Cardiac fibroblast (primary cell): ENCODE results near the gene ALG11.
"Not testable (repeated sequence)": the region's sequence is repeated elsewhere in the genome, so short reads cannot be mapped to it uniquely, and the experiment has no call there.

Experiments used
- DNase-seq, 2 donors: peaks; one replicate each; pipeline versions ENCODE4 v3.0.0 to v3.0.0-alpha.2; 2010; ENCODE audit warnings: low read depth in 2 of 2
- H3K4me3 ChIP-seq, 2 donors: replicated peaks in 1 of 2; 1 replicate in 1 of 2; 2 replicates in 1 of 2; pipeline ENCODE4 v1.5.1; 2011; ENCODE audit warnings: low read depth in 2 of 2, low read length in 2 of 2, mild to moderate bottlenecking in 2 of 2, moderate library complexity in 1 of 2
- TF ChIP-seq, protein P1 (sequence below): IDR thresholded peaks from one replicate; pipeline ENCODE4 v1.5.1; 2011; ENCODE audit warnings: low read depth, mild to moderate bottlenecking, low read length, inconsistent platforms

Gene ALG11

DNA sequence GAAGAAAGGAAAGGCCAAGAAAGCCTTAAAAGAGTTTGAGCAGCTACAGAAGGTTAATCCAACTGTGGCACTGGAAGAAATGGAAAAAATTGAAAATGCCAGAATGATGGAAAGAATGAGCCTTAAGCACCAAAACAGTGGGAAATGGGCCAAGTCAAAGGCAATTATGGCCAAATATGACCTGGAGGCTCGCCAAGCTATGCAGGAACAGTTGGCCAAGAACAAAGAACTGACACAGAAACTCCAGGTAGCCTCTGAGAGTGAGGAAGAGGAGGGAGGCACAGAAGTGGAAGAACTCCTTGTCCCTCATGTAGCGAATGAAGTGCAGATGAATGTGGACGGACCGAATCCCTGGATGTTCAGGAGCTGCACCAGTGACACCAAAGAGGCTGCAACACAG, 17.4 kb downstream of the ALG11 start:
- DNase-seq: no peak
- H3K4me3 ChIP-seq: no peak overlapping the region
- TF ChIP-seq, protein P1, sequence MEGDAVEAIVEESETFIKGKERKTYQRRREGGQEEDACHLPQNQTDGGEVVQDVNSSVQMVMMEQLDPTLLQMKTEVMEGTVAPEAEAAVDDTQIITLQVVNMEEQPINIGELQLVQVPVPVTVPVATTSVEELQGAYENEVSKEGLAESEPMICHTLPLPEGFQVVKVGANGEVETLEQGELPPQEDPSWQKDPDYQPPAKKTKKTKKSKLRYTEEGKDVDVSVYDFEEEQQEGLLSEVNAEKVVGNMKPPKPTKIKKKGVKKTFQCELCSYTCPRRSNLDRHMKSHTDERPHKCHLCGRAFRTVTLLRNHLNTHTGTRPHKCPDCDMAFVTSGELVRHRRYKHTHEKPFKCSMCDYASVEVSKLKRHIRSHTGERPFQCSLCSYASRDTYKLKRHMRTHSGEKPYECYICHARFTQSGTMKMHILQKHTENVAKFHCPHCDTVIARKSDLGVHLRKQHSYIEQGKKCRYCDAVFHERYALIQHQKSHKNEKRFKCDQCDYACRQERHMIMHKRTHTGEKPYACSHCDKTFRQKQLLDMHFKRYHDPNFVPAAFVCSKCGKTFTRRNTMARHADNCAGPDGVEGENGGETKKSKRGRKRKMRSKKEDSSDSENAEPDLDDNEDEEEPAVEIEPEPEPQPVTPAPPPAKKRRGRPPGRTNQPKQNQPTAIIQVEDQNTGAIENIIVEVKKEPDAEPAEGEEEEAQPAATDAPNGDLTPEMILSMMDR: no peak

DNA sequence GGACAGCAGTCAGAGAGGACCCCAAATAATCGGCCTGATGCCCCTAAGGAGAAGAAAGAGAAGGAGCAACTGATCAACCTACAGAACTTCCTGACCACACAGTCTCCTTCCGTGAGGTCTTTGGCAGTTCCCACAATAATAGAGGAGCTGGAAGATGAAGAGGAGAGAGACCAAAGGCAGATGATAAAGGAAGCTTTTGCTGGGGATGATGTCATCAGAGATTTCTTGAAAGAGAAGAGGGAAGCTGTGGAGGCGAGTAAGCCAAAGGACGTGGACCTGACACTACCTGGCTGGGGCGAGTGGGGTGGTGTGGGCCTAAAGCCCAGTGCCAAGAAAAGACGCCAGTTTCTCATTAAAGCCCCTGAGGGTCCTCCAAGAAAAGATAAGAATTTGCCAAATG, 18.2 kb downstream of the ALG11 start:
- DNase-seq, H3K4me3 ChIP-seq: not testable (repeated sequence)

DNA sequence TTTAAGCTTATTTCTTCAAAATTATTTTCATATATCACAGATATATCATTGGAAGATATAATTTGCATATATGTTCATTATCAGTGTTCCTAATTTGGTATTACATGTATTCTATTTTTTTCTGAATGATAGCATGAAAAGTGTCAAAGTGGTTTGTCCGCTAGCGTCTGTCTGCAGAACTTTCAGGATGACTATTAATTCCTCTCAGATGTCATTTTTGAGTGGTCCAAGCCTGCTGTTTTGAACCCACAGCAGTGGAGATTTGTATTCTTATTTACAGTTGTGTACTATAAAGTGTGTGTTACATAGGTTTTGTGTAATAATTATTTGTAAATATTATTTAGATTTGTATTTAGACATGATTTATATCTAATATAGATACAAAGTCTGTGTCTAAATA, 20.8 kb downstream of the ALG11 start:
- no peak for DNase-seq
- H3K4me3 ChIP-seq: no peak overlapping the region
- TF ChIP-seq, protein P1: no peak

DNA sequence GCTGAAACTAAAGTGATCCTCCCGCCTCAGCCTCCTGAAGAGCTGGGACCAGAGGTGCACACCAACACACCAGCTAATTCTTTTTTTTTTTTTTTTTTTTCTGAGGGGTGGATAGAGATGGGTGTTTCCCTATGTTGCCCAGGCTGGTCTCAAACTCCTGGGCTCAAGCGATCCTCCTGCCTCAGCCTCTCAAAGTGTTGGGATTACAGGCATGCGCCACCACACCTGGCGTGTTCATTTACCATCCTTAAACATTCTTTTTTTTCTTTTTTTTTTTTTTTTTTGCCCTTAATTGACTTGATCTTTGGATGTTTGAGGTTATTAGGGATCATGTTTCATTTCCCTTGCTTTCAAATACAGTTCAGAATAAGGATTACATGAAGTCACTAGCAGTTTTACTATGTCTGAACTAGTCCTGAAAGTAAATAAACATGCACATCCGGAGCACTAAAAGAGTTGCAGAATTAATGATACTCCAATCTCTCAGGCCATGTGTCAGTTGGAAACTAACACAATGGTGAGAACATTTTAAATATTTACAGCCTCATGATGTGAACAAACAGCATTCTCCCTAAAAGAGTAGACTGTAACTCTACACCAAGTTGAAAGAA, 22.5 kb downstream of the ALG11 start:
- DNase-seq: no peak
- H3K4me3 ChIP-seq: no peak overlapping the region
- TF ChIP-seq, protein P1: no peak

DNA sequence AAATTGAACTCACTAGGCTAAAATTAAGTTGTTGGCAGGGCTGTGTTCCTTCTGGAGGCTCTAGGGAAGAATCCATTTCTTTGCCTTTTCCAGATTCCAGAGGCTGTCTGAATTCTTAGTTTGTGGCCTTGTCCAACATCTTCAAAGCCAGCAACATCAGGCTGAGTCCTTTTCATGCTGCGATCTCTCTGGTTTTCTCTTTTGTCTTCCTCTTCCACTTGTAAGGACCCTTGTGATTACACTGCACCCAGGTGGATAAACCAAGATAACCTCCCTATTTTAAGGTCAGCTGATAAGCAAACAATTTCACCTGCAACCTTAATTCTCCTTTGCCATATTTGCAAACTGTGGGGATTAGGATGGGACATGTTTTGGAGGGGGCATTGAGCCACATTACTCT, 23.8 kb downstream of the ALG11 start:
- TF ChIP-seq, protein P1: no peak
- H3K4me3 ChIP-seq: no peak overlapping the region
- no peak for DNase-seq

DNA sequence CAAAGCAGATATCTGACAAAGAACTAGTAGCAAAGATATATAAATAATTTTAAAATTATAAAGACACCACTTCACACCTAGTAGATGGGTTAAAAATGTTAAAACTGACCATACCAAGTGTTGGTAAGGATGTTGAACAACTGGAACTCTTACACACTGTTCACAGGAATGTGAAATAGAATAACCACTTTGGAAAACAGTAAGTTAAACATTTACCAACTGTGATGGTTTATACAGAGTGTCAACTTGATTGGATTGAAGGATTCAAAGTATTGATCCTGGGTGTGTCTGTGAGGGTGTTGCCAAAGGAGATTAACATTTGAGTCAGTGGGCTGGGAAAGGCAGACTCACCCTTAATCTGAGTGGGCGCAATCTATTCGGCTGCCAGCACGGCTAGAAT, 31.5 kb downstream of the ALG11 start:
- DNase-seq: no peak
- TF ChIP-seq, protein P1: no peak
- no peak overlapping the region for H3K4me3 ChIP-seq

DNA sequence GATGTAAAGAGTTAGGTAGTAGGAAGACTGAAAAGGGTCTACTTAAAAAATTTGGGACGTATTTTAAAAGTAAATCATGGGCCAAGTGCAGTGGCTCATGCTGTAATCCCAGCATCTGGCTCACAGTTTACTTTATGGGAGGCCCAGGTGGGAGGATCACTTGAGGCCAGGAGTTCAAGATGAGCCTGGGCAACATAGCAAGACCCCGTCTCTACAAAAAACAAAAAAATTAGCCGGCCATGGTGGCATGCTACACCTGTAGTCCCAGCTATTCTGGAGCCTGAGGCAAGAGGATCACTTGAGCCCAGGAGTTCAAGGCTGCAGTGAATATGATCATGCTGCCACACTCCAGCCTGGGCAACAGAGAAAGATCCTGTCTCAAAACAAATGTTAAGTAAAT, 35.3 kb downstream of the ALG11 start:
- TF ChIP-seq, protein P1: no peak
- no peak overlapping the region for H3K4me3 ChIP-seq
- DNase-seq: no peak
